Caco-2 (cell line): ENCODE data around the gene TCERG1L. TPM values are rescaled to one million over a fixed set of nuclear protein-coding genes. Genes with fewer than 3 reads are reported as not detected.

Experiments used
- Bru-seq: library from RNA; stranded (reverse); fragments of 400-500 nt; gene quantifications from one replicate; lab custom pipeline; 2021; lab: Mats Ljungman, UMichigan
- BruChase-seq, 2 experiments: library from RNA; stranded (reverse); fragments of 400-500 nt; gene quantifications; one replicate each; lab custom pipeline; 2021; lab: Mats Ljungman, UMichigan
- BruUV-seq: library from RNA; stranded (reverse); fragments of 400-500 nt; replicated peaks from 2 replicates; lab custom pipeline; 2021; lab: Mats Ljungman, UMichigan
- CTCF ChIA-PET: fragments of 300-600 bp; sonication (Branson Sonifier 250); formaldehyde crosslinking; loops from one replicate; lab custom pipeline; 2022; ENCODE audit warnings: antibody characterized with exemption; lab: Charles Lee
- POLR2A ChIA-PET: fragments of 300-600 bp; sonication (Branson Sonifier 250); formaldehyde crosslinking; loops from one replicate; lab custom pipeline; 2022; ENCODE audit warnings: antibody characterized with exemption; lab: Charles Lee
- DNase-seq, 2 experiments: peaks; one replicate each; pipeline versions ENCODE4 v3.0.0 to v3.0.0-alpha.2; 2020 to 2022
- H3K27me3 ChIP-seq: replicated peaks from 2 replicates; pipeline ENCODE4 v1.6.0; 2011; ENCODE audit warnings: low read length; ENCODE audit not compliant: control insufficient read depth, insufficient read depth
- H3K36me3 ChIP-seq: 2 replicates; pipeline ENCODE4 v1.5.1; 2011; ENCODE audit warnings: low read length; ENCODE audit not compliant: control insufficient read depth, insufficient read depth
- H3K4me1 ChIP-seq: fragments of 250-450 bp; sonication (Bioruptor Pico); 2 replicates; pipeline ENCODE4 v1.5.1; 2020; ENCODE audit warnings: mild to moderate bottlenecking
- H3K4me3 ChIP-seq: 2 replicates; pipeline ENCODE4 v1.5.1; 2011; ENCODE audit warnings: low read depth, mild to moderate bottlenecking, control low read depth, low read length
- H3K9me3 ChIP-seq: fragments of 250-450 bp; sonication (Bioruptor Pico); 2 replicates; pipeline ENCODE4 v1.5.1; 2020; ENCODE audit warnings: mild to moderate bottlenecking, moderate library complexity
- H3K27ac Mint-ChIP-seq: one replicate; pipeline ENCODE4 v1.8.0; 2022; ENCODE audit warnings: mixed read lengths; ENCODE audit not compliant: unreplicated experiment
- H3K27me3 Mint-ChIP-seq: one replicate; pipeline ENCODE4 v1.8.0; 2022; ENCODE audit warnings: mixed read lengths; ENCODE audit not compliant: insufficient read depth, unreplicated experiment
- H3K36me3 Mint-ChIP-seq: one replicate; pipeline ENCODE4 v1.8.0; 2022; ENCODE audit warnings: mild to moderate bottlenecking, mixed read lengths; ENCODE audit not compliant: insufficient read depth, unreplicated experiment
- H3K4me1 Mint-ChIP-seq: one replicate; pipeline ENCODE4 v1.8.0; 2022; ENCODE audit warnings: low read depth, mixed read lengths; ENCODE audit not compliant: unreplicated experiment
- H3K4me3 Mint-ChIP-seq: one replicate; pipeline ENCODE4 v1.8.0; 2022; ENCODE audit warnings: mild to moderate bottlenecking, moderate library complexity, mixed read lengths; ENCODE audit not compliant: unreplicated experiment
- H3K9me3 Mint-ChIP-seq: one replicate; pipeline ENCODE4 v1.8.0; 2022; ENCODE audit warnings: mixed read lengths; ENCODE audit not compliant: unreplicated experiment
- intact Hi-C: fragments of 100-400 bp; cut with micrococcal nuclease; formaldehyde crosslinking; loops from one replicate; pipeline ENCODE4 v1.10.0; 2022; ENCODE audit not compliant: unreplicated experiment
- long read RNA-seq: library from polyadenylated mRNA; stranded (forward); transcript quantifications from one replicate; pipeline ENCODE4 v2.0.0, GENCODE V29; 2022
- total RNA-seq: library from RNA; stranded (reverse); gene quantifications from 2 replicates; pipeline ENCODE4 v1.2.3, GENCODE V29; 2022
- TF ChIP-seq, protein P1 (sequence below), 2 experiments: fragments of 200-600 bp in 1 of 2; IDR thresholded peaks; 1 replicate in 1 of 2; 2 replicates in 1 of 2; pipeline versions ENCODE4 v1.5.1 to v1.8.0; 2011 to 2022; ENCODE audit warnings: antibody characterized with exemption in 1 of 2, control low read depth in 1 of 2, inconsistent platforms in 1 of 2, low read depth in 1 of 2, low read length in 1 of 2, mild to moderate bottlenecking in 1 of 2, moderate library complexity in 1 of 2; ENCODE audit not compliant: insufficient read depth in 1 of 2, severe bottlenecking in 1 of 2, unreplicated experiment in 1 of 2

Gene TCERG1L, protein sequence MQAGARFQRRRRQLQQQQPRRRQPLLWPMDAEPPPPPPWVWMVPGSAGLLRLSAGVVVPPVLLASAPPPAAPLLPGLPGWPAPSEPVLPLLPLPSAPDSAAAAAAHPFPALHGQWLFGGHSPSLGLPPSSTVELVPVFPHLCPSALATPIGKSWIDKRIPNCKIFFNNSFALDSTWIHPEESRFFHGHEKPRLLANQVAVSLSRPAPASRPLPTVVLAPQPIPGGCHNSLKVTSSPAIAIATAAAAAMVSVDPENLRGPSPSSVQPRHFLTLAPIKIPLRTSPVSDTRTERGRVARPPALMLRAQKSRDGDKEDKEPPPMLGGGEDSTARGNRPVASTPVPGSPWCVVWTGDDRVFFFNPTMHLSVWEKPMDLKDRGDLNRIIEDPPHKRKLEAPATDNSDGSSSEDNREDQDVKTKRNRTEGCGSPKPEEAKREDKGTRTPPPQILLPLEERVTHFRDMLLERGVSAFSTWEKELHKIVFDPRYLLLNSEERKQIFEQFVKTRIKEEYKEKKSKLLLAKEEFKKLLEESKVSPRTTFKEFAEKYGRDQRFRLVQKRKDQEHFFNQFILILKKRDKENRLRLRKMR
- total RNA-seq = not detected in 2 replicates
- Bru-seq, nascent RNA = percentile 1 among the genes with signal in this experiment
- not detected for BruChase-seq, experiment 1, labeled RNA remaining after a 2-hour chase
- not detected for BruChase-seq, experiment 2, labeled RNA remaining after a 6-hour chase
- long read RNA-seq = 0 reads

- intact Hi-C loops = no loop called here
- Mint-ChIP-seq H3K4me3 (no peak within 1 kb of the TSS), H3K27ac (no peak within 1 kb of the TSS), H3K27me3 (no peaks in the 10 kb centered on the region), H3K36me3 (no peaks in the 10 kb centered on the region), H3K4me1 (no peaks in the 10 kb centered on the region), H3K9me3 (no peaks in the 10 kb centered on the region)
- BruUV-seq = no TSS peak
- H3K4me1 ChIP-seq = no peaks in the 10 kb centered on the region
- no peaks in the 10 kb centered on the region for H3K36me3 ChIP-seq
- POLR2A ChIA-PET = no interaction called here
- DNase-seq = no peak
- TF ChIP-seq, protein P1, sequence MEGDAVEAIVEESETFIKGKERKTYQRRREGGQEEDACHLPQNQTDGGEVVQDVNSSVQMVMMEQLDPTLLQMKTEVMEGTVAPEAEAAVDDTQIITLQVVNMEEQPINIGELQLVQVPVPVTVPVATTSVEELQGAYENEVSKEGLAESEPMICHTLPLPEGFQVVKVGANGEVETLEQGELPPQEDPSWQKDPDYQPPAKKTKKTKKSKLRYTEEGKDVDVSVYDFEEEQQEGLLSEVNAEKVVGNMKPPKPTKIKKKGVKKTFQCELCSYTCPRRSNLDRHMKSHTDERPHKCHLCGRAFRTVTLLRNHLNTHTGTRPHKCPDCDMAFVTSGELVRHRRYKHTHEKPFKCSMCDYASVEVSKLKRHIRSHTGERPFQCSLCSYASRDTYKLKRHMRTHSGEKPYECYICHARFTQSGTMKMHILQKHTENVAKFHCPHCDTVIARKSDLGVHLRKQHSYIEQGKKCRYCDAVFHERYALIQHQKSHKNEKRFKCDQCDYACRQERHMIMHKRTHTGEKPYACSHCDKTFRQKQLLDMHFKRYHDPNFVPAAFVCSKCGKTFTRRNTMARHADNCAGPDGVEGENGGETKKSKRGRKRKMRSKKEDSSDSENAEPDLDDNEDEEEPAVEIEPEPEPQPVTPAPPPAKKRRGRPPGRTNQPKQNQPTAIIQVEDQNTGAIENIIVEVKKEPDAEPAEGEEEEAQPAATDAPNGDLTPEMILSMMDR (IDR thresholded peaks at IDR 0.05; ENCODE audit: insufficient read depth in 1 of 2, low read depth in 1 of 2, low read length in 1 of 2, severe bottlenecking in 1 of 2, unreplicated experiment in 1 of 2) = no peak
- H3K4me3 ChIP-seq = no peak within 1 kb of the TSS
- H3K9me3 ChIP-seq = 0 out of 2 replicates have a peak, but pooled peaks cover 5% of the 10 kb centered on the region
- no peaks in the 10 kb centered on the region for H3K27me3 ChIP-seq
- CTCF ChIA-PET = no interaction called here
These were observed at the start of gene TCERG1L for GRCh38 chr10:131311661-131312477. Gene TCERG1L, minus strand, starts transcription at chr10:131311721. Its CDS starts 86 bp downstream, at chr10:131311635.

DNA sequence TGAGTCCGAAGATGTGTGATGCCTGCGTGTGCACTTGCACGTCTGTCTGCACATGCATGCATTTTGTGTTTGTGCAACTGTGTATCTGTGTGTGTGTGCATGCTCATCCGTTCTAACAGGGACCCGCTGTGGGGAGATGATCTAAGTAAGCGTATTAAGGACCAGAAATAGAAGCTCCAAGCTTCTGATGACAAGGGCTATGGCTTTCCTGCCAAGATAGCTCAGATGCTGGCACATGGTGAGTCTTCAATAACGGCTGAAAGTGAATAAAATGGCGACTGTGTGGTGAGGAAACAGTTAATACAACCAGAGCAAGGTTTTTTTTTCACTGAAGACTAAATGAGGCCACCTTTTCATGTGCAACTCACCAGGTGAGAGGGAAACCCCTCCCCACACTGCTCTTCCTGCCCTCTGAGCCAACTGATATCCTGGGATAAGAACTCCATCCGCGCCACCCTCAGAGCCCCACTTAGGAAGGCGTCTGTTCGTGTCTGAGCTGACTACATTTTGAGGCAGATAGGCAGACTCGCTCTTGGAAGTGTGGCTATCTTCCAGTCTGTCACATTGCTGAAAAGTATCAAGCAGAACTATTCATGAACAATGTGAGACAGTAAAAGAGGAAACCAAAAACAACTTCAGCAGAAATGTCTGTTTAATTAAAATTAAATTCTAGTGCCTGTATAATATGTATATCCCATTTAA is 47.4 kb upstream of the TCERG1L start:
- no peaks in the 10 kb centered on the region for H3K36me3 Mint-ChIP-seq
- CTCF ChIA-PET = no interaction called here

More for the DNA sequence above, 47.4 kb upstream of the TCERG1L start:
- Histone ChIP-seq H3K4me1 (no peaks in the 10 kb centered on the region), H3K9me3 (no peaks in the 10 kb centered on the region), H3K27me3 (no peaks in the 10 kb centered on the region), H3K4me3 (no peak overlapping the region), H3K36me3 (no peaks in the 10 kb centered on the region)
- Mint-ChIP-seq H3K9me3 (no peaks in the 10 kb centered on the region), H3K27ac (no peak overlapping the region), H3K27me3 (no peaks in the 10 kb centered on the region), H3K4me1 (no peaks in the 10 kb centered on the region), H3K4me3 (no peak overlapping the region)
- intact Hi-C loops = no loop called here
- TF ChIP-seq, protein P1 (IDR thresholded peaks at IDR 0.05; ENCODE audit: insufficient read depth in 1 of 2, low read depth in 1 of 2, low read length in 1 of 2, severe bottlenecking in 1 of 2, unreplicated experiment in 1 of 2) = no peak
- POLR2A ChIA-PET = no interaction called here
- BruUV-seq = no TSS peak
- DNase-seq = no peak
